ENCODE data around the gene EFNA4. TPM values are rescaled to one million over a fixed set of nuclear protein-coding genes. Genes with fewer than 3 reads are reported as not detected.

Gene EFNA4
- total RNA-seq, 1 experiment from 2014 or later, result 11.8 TPM

DNA sequence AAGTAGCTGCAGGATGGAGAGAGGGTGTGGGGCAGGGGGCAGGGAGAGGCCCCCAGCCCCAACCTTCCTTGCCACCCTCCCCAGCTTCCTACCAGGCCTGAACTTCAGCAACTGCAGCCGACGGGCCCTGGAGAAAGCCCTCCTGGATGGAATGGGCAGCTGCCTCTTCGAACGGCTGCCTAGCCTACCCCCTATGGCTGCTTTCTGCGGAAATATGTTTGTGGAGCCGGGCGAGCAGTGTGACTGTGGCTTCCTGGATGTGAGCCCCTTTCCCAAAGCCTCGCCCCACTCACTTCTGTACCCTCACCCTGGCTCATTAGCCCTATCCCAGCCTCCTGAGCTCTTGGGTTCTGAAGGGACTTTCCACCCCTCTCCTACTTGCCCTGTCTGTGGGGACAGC lies 6.4 kb upstream of the EFNA4 start:
- H3K4me1 ChIP-seq (ENCODE audit: insufficient read depth, low read length), result no peaks in the 10 kb centered on the region; the same call in 1 of the 2 replicates
- H3K9me3 ChIP-seq (ENCODE audit: control insufficient read depth, low read depth, low read length), result no peaks in the 10 kb centered on the region
- no peak overlapping the region for H2BK5ac ChIP-seq (ENCODE audit: insufficient read length, low read length)
- Mint-ChIP-seq H3K4me1 (peaks cover 8 to 16% of the 10 kb centered on the region in 2 experiments), H3K36me3 (ENCODE audit: insufficient read depth in 1 of 3, low read depth in 3 of 3) (peaks cover 10 to 18% (median 18%) of the 10 kb centered on the region in 3 experiments; a peak in 6 of 7 replicates), H3K4me3 (no peak overlapping the region), H3K27me3 (ENCODE audit: low read depth) (peaks cover 11% of the 10 kb centered on the region), H3K27ac (no peak overlapping the region), H3K9me3 (no peaks in the 10 kb centered on the region)
- H3K79me2 ChIP-seq (ENCODE audit: insufficient read depth, low read length), result no peaks in the 10 kb centered on the region
- no peak overlapping the region for H2AK5ac ChIP-seq (ENCODE audit: insufficient read length, low read length)
- TF ChIP-seq, protein P1, sequence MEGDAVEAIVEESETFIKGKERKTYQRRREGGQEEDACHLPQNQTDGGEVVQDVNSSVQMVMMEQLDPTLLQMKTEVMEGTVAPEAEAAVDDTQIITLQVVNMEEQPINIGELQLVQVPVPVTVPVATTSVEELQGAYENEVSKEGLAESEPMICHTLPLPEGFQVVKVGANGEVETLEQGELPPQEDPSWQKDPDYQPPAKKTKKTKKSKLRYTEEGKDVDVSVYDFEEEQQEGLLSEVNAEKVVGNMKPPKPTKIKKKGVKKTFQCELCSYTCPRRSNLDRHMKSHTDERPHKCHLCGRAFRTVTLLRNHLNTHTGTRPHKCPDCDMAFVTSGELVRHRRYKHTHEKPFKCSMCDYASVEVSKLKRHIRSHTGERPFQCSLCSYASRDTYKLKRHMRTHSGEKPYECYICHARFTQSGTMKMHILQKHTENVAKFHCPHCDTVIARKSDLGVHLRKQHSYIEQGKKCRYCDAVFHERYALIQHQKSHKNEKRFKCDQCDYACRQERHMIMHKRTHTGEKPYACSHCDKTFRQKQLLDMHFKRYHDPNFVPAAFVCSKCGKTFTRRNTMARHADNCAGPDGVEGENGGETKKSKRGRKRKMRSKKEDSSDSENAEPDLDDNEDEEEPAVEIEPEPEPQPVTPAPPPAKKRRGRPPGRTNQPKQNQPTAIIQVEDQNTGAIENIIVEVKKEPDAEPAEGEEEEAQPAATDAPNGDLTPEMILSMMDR (conservative IDR thresholded peaks at IDR 0.05), result no peak
- WGBS (ENCODE audit: extremely low coverage, insufficient read length, low lambda C conversion rate), result no CpG with 5 or more reads among the region's 8 CpGs
- H3K27me3 ChIP-seq (ENCODE audit: insufficient read depth, low read length), result peaks cover 4% of the 10 kb centered on the region; the same call in 1 of the 2 replicates
- H3K9ac ChIP-seq (ENCODE audit: extremely low read depth, insufficient read length, low read length), result no peak overlapping the region
- H2BK12ac ChIP-seq (ENCODE audit: insufficient read length, low read depth, low read length), result no peak overlapping the region
- no peak for DNase-seq
- no peak overlapping the region for H4K91ac ChIP-seq (ENCODE audit: insufficient read length, low read depth, low read length)
- H3K4me2 ChIP-seq (ENCODE audit: insufficient read depth, insufficient read length, low read length), result no peak overlapping the region
- H3K23me2 ChIP-seq (ENCODE audit: insufficient read length, low read depth, low read length, poor library complexity, severe bottlenecking), result peaks cover 7% of the 10 kb centered on the region
- no peaks in the 10 kb centered on the region for H3K79me1 ChIP-seq (ENCODE audit: insufficient read depth, low read depth, low read length, poor library complexity, severe bottlenecking)
- H3K18ac ChIP-seq (ENCODE audit: insufficient read length, low read depth, low read length), result no peak overlapping the region
- no peak overlapping the region for H4K5ac ChIP-seq (ENCODE audit: insufficient read length, low read depth, low read length)
- H2BK15ac ChIP-seq (ENCODE audit: low read depth, low read length), result no peak overlapping the region
- H4K20me1 ChIP-seq (ENCODE audit: control insufficient read depth, insufficient read depth, insufficient read length), result no peaks in the 10 kb centered on the region
- H2BK20ac ChIP-seq (ENCODE audit: low read depth, low read length, poor library complexity, severe bottlenecking), result no peak overlapping the region
- H3K27ac ChIP-seq (ENCODE audit: insufficient read length, low read depth, low read length), result no peak overlapping the region
- H2BK120ac ChIP-seq (ENCODE audit: low read depth, low read length, poor library complexity, severe bottlenecking), result no peak overlapping the region
- H3K4ac ChIP-seq (ENCODE audit: low read depth, low read length), result no peak overlapping the region
- H2AFZ ChIP-seq (ENCODE audit: low read length), result no peak overlapping the region
- no peak overlapping the region for H3K14ac ChIP-seq (ENCODE audit: insufficient read depth, low read length)
- no peak overlapping the region for H3K23ac ChIP-seq (ENCODE audit: insufficient read length, low read depth, low read length)
- H3T11ph ChIP-seq (ENCODE audit: low read length), result no peak overlapping the region
- H3K56ac ChIP-seq (ENCODE audit: insufficient read length, low read depth, low read length), result no peak overlapping the region
- no peak overlapping the region for H4K8ac ChIP-seq (replicated peaks; ENCODE audit: insufficient read length, low read depth, low read length)

Data from H9 (cell line).